GM12891 (cell line): ENCODE data around the gene C4A.
"Not testable (repeated sequence)": the region's sequence is repeated elsewhere in the genome, so short reads cannot be mapped to it uniquely, and the experiment has no call there.

Source experiments
- DNase-seq: peaks from one replicate; pipeline ENCODE4 v3.0.0; 2011; ENCODE audit warnings: low spot score; ENCODE audit not compliant: insufficient read length
- FAIRE-seq: peaks from 2 replicates; lab custom pipeline; 2011; peaks lifted over from hg19 to GRCh38; lab: Jason Lieb, UNC
- PAX5 ChIP-seq: IDR thresholded peaks from 2 replicates; pipeline ENCODE4 v1.6.1; 2011; ENCODE audit warnings: low read length, moderate library complexity, mild to moderate bottlenecking; ENCODE audit not compliant: insufficient read depth, severe bottlenecking
- POLR2A ChIP-seq: IDR thresholded peaks from 2 replicates; pipeline ENCODE4 v1.6.1; 2011; ENCODE audit warnings: low read depth, low read length, control low read depth
- POLR2AphosphoS5 ChIP-seq: IDR thresholded peaks from 2 replicates; pipeline ENCODE4 v1.6.1; 2011; ENCODE audit warnings: low read depth, low read length, control low read depth
- POU2F2 ChIP-seq: IDR thresholded peaks from 2 replicates; pipeline ENCODE4 v1.6.1; 2011; ENCODE audit warnings: low read depth, mild to moderate bottlenecking, control low read depth, low read length, moderate library complexity
- SPI1 ChIP-seq: IDR thresholded peaks from 2 replicates; pipeline ENCODE4 v1.6.1; 2011; ENCODE audit warnings: low read depth, low read length, control low read depth
- TAF1 ChIP-seq: IDR thresholded peaks from 2 replicates; pipeline ENCODE4 v1.6.1; 2011; ENCODE audit warnings: low read depth, low read length, control low read depth

C4A gene

GRCh38 chr6:31978831-31979230 lies 3.0 kb upstream of the C4A start:
- TF ChIP-seq POLR2AphosphoS5 (no peak), SPI1 (no peak), TAF1 (no peak), PAX5 (no peak), POU2F2 (no peak), POLR2A (no peak)
- no peak for DNase-seq
- FAIRE-seq: no peak

DNA sequence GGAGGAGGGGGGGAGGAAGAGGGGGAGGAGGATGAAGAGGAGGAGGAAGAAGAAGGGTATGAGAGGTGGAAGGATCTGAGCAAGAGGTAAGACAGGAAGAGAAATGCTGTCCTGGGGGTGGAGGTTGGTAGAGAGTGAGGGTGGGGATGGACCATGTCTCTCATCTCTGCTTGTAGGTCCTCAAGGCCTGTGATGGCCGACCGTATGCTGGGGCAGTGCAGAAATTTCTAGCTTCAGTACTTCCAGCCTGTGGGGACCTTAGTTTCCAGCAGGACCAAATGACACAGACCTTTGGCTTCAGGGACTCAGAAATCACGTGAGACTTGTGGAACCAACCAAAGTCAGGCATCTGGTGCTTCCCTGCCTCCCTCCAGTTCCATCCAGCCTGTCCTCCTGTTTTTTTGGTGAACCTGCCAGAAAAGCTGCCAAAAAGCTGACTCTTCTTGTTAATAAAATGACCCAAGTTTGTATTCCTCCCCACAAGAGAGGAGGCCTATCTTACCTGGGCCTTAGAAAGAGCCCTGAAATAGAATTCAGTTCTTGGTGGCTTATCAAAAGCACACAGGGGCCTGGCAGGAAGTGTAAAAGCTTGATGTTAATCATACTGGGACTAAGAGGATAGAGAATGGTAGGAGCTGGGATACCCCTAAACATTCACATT lies 2.5 kb upstream of the C4A start:
- DNase-seq (no peak), FAIRE-seq (no peak)
- TF ChIP-seq SPI1 (no peak), POU2F2 (no peak), POLR2AphosphoS5 (no peak), POLR2A (no peak), PAX5 (no peak), TAF1 (no peak)

DNA sequence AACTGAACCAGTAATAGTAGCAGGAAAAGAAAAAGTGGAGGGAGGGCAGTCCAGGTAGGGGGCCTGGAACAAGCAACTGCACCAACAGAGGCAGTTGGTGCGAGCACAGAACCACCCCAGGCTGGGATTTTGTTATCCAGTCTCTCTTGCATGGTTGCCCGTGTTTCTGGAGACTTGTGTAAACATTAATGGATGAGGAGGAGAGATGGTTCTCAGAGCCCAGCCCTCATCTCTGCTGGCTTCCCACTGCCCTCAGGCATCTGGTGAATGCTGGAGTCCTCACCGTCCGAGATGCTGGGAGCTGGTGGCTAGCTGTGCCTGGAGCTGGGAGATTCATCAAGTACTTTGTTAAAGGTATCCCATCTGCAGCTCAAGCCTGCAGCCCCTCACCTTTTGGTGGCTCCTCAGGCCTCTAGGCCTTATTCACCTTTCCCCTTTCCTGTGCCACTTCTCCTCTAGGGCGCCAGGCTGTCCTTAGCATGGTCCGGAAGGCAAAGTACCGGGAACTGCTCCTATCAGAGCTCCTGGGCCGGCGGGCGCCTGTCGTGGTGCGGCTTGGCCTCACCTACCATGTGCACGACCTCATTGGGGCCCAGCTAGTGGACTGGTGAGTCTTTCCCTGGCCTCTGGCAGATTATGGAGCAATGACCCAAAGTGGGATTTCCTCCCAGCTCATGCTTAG lies 1.5 kb upstream of the C4A start:
- not testable (repeated sequence) for FAIRE-seq, DNase-seq

GRCh38 chr6:31980998-31981397 lies 859 bp upstream of the C4A start:
- FAIRE-seq, DNase-seq: not testable (repeated sequence)

DNA sequence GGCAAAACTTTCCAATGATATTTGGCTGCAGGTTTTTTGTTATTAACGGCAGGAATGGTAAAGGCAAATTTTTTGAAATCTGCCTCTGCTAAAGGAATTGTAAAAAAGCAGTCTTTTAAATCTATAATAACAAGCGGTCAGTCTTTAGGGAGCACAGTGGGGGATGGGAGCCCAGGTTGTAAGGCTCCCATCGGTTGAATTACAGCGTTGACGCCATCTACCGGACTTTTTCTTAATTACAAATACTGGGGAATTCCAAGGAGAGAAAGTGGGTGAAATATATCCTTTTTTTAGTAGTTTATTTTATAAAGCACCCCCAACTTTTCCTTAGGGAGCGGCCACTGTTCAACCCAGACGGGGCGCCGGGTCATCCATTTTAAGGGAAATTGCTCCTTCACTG lies 7.5 kb downstream of the C4A start:
- DNase-seq, FAIRE-seq: not testable (repeated sequence)

- not testable (repeated sequence) for FAIRE-seq
Observed at GRCh38 chr6:31994421-31994820, 12.6 kb downstream of the C4A start.

GRCh38 chr6:31996385-31996784 lies 14.5 kb downstream of the C4A start:
- not testable (repeated sequence) for FAIRE-seq, DNase-seq

More at GRCh38 chr6:31994421-31994820, 12.6 kb downstream of the C4A start:
- DNase-seq: not testable (repeated sequence)

GRCh38 chr6:32002546-32003268 lies 20.9 kb downstream of the C4A start:
- FAIRE-seq, DNase-seq: not testable (repeated sequence)

- DNase-seq, FAIRE-seq: not testable (repeated sequence)
Observed at GRCh38 chr6:32003301-32003700, 21.4 kb downstream of the C4A start.

DNA sequence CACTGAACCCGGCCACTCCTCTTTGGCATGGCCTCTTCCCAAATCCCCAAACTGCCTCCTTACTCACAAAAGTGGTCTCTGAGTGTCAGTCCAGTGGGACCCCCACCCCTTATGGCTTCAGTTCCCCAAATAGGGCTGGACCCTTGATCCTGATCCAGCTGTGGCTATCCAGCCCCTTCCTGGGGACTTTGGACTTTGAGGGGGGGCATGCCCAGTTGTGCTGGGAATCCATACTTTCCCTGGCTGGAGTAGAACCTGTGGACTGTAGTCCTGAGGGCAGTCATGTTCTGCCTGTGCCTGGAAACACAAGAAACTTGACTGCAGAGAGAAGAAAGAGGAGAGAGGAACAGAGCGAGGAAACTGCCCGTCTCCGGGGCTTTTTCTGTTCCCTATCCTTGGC lies 22.5 kb downstream of the C4A start:
- not testable (repeated sequence) for FAIRE-seq, DNase-seq

- FAIRE-seq, DNase-seq: not testable (repeated sequence)
Observed at GRCh38 chr6:32004864-32005537, 23.1 kb downstream of the C4A start.

DNA sequence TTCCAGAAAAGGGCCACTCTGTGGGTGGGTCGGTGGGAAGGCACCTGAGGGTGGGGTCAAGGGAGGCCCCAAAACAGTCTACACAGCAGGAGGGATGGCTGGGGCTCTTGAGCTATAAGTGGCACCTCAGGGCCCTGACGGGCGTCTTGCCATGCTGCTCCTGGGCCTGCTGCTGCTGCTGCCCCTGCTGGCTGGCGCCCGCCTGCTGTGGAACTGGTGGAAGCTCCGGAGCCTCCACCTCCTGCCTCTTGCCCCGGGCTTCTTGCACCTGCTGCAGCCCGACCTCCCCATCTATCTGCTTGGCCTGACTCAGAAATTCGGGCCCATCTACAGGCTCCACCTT lies 23.7 kb downstream of the C4A start:
- DNase-seq, FAIRE-seq: not testable (repeated sequence)

- not testable (repeated sequence) for DNase-seq, FAIRE-seq
Observed at GRCh38 chr6:32005991-32006529, 24.2 kb downstream of the C4A start.

DNA sequence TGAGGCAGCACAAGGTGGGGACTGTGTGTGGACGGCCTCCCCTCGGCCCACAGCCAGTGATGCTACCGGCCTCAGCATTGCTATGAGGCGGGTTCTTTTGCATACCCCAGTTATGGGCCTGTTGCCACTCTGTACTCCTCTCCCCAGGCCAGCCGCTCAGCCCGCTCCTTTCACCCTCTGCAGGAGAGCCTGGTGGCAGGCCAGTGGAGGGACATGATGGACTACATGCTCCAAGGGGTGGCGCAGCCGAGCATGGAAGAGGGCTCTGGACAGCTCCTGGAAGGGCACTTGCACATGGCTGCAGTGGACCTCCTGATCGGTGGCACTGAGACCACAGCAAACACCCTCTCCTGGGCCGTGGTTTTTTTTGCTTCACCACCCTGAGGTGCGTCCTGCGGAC lies 25.2 kb downstream of the C4A start:
- DNase-seq: not testable (repeated sequence)

GRCh38 chr6:32008037-32008436 lies 26.2 kb downstream of the C4A start:
- not testable (repeated sequence) for DNase-seq, FAIRE-seq

More for the DNA sequence above, 25.2 kb downstream of the C4A start:
- FAIRE-seq: not testable (repeated sequence)

DNA sequence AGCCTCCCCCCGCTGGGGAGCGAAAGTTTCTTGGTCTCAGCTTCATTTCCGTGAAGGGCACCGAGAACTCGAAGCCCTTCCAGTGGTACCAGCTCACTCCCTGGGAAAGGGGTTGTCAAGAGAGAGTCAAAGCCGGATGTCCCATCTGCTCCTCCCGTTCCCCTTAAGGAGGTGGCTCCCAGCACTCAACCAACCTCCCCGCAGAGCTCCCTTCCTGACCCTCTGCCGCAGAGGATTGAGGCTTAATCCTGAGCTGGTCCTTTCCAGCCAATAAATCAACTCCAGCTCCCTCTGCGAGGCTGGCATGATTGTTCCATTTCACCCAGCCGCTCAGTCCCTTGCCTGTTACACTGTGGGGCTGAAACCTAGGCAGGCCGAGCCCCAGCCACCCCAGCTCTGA lies 26.8 kb downstream of the C4A start:
- FAIRE-seq, DNase-seq: not testable (repeated sequence)

- FAIRE-seq: not testable (repeated sequence)
Observed at GRCh38 chr6:32009537-32009936, 27.7 kb downstream of the C4A start.

More at GRCh38 chr6:32009537-32009936, 27.7 kb downstream of the C4A start:
- DNase-seq: not testable (repeated sequence)
